SK-N-SH (cell line): ENCODE measurements around the gene TXNDC12.

Source experiments
- CTCF ChIP-seq: fragments of 200-600 bp; sonication (generic); IDR thresholded peaks from 2 replicates; pipeline ENCODE4 v1.6.1; 2017; ENCODE audit warnings: antibody characterized with exemption, mild to moderate bottlenecking, moderate library complexity
- RFX5 ChIP-seq: IDR thresholded peaks from 2 replicates; pipeline ENCODE4 v1.6.1; 2012; ENCODE audit warnings: mild to moderate bottlenecking, improper control_type of control experiment, low read length

GRCh38 chr1:52053862-52054261, 1.1 kb downstream of the TXNDC12 start:
- TF ChIP-seq CTCF (no peak), RFX5 (no peak)
